GM10266 (cell line): ENCODE results near the gene HPGDS.
"Not testable (repeated sequence)": the region's sequence is repeated elsewhere in the genome, so short reads cannot be mapped to it uniquely, and the experiment has no call there.

ENCODE experiments used
- DNase-seq: peaks from one replicate; pipeline ENCODE4 v3.0.0; 2012; ENCODE audit errors: extremely low spot score
- CTCF ChIP-seq: IDR thresholded peaks from 2 replicates; pipeline ENCODE4 v1.5.1; 2012; ENCODE audit warnings: mild to moderate bottlenecking, low read depth; ENCODE audit not compliant: control insufficient read depth, insufficient read depth; ENCODE audit errors: missing control alignments

Gene HPGDS

DNA sequence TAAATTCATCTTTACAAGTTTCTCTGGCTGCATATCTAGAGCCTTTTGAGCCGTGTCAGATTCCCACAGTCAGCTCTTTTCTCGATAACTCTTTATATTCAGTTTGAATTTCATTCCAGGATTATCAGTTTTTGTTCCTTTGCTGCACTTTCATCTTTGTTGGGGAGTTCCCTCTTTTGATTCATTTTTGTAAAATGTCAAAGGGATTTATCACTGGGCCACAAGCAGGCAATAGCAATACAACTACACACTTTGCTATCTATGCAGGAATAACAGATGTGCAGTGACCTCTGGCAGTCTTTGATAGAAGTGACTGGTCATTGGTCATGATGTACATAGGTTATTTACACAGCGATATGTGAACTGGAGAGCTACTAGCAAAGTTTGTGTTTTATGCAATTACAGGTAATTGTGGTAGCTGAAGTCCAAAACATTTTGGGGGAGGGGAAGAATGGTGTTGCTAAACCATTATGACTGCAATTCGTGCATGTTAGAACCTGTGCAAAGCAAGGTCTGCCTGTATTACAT is 43.8 kb downstream of the HPGDS start:
- no peak for TF ChIP-seq CTCF
- DNase-seq: no peak

DNA sequence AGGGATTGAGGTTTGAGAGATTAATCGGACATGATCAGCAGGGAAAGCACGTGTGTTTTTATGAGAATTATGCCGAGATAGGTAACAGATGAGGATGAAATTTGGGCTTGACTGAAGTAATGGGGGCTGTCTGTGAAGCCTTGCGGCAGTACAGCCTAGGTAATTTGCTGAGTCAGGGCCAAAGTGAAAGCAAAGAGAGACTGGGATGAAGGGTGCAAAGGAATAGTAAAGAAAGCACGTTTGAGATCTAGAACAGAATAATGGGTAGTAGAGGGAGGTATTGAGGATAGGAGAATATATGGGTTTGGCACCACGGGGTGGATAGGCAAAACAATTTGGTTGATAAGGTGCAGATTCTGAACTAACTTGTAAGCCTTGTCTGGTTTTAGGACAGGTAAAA is 47.2 kb downstream of the HPGDS start:
- DNase-seq: not testable (repeated sequence)

DNA sequence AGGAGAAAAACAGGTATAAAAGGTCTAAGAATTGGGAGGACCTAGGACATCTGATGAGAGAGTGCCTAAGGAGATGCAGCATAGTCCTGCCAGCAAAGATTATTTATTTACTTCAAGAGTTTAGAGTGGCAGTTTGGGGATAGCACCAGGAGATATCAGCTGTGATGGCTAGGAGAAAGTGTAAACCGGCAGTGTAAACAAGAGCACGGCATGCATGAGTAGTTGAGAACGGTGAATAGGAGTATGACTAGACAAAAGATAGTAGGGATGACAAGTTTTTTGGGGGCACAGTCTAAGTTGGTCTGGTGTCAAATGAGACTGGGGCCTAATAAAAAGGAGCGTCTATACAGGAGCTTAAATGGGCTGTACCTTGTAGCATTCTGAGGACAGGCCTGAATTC is 48.7 kb downstream of the HPGDS start:
- not testable (repeated sequence) for DNase-seq

DNA sequence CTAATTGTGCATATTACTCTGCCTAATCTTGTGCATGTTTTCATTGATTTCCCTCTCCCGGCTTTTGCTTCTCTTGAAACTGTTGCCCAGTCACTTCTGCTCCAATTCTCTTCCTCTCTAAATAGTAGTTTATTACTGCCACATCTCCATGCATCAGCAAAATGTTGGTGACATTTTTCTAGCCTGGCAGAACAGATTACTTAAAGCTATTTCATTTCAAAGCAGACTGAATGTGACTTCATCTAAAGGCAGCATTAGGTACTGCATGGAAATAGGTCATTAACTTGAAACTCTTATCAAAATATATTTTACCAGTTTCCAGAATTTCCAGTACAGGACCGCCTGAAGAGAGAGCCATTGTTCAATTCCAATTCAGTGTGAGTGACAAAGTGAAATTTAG is 52.4 kb downstream of the HPGDS start:
- DNase-seq: no peak
- TF ChIP-seq CTCF: no peak

DNA sequence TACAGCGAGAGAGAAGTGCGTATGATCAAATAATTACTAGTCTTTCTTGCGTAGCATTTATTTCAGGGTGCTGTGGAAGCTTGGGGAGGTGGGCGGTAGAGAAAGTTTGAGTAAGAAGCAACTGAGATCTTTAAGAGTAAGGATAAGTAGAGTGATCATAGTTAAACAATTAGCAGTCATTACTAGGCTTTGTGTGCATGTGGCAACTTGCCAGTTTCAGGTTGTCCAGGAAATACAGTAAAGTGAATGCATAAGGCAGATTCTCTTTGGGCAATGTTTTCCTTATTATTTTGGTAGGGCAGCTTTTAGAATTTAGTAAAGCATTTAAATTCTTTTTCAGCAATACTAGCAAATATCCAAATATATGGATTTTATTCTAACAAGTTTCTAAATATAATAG is 57.0 kb downstream of the HPGDS start:
- no peak for DNase-seq
- no peak for TF ChIP-seq CTCF

- no peak for DNase-seq
- no peak for TF ChIP-seq CTCF
These were observed 57.7 kb downstream of the HPGDS start for GRCh38 chr4:94284889-94285288.

DNA sequence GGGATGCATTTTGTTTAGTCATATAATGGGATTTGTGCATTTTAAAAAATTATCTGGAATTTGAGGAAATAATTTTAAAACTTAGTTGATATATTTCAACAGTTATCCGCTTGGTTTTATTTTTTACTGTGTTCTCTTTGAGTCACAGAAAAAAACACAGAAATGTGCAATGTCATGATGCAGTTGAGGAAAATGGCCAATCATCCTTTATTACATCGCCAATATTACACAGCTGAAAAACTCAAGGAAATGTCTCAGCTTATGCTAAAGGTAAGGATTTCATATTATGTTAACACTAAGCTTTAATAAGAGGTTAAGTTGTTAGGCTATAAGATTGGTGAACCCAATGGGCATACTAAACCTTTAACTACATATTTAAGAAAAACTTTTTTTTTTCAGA is 63.9 kb downstream of the HPGDS start:
- no peak for DNase-seq
- TF ChIP-seq CTCF: no peak

DNA sequence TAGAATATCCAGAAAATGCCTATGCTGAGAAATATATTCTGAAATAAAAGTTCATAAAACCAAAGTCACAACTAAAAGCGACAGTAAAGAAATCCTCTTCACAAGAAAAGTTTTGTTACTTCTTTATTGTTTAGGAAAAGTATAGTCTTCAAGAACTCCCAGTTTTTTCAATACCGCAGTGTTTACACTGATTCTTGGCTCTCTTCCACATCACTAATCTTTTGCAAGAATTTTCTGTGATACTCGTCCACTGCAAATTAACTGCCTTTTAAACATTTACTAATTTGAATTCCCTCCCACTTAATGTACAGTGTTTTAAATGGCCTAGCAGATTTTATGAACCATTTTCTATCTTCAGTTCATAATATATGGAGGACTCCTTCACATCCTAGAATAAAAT is 65.1 kb downstream of the HPGDS start:
- no peak for DNase-seq
- no peak for TF ChIP-seq CTCF
